ENCODE measurements around the gene PDGFRB.

- TF ChIP-seq POLR2A (IDR thresholded peaks at IDR 0.05) (no peak), CTCF (IDR thresholded peaks at IDR 0.05) (no peak), POLR2AphosphoS5 (IDR thresholded peaks at IDR 0.05) (no peak)
Measured at GRCh38 chr5:150181027-150181426, 25.4 kb upstream of the PDGFRB start.

Data from breast epithelium (tissue), 3 donors.